Ishikawa (cell line): ENCODE measurements around the gene ZSWIM5.

Source experiments
- CEBPB ChIP-seq: IDR thresholded peaks from 2 replicates; pipeline ENCODE4 v1.6.1; 2012
- CREB1 ChIP-seq: IDR thresholded peaks from 2 replicates; pipeline ENCODE4 v1.6.1; 2012; ENCODE audit warnings: low read depth
- EGR1 ChIP-seq: IDR thresholded peaks from 2 replicates; pipeline ENCODE4 v1.6.1; 2012
- EP300 ChIP-seq: IDR thresholded peaks from 2 replicates; pipeline ENCODE4 v1.6.1; 2012; ENCODE audit warnings: borderline replicate concordance
- FOXM1 ChIP-seq: IDR thresholded peaks from 2 replicates; pipeline ENCODE4 v1.6.1; 2012; ENCODE audit warnings: low read depth, borderline replicate concordance
- NFIC ChIP-seq: IDR thresholded peaks from 2 replicates; pipeline ENCODE4 v1.6.1; 2012
- RAD21 ChIP-seq: IDR thresholded peaks from 2 replicates; pipeline ENCODE4 v1.6.1; 2012; ENCODE audit warnings: low read depth
- TAF1 ChIP-seq: IDR thresholded peaks from 2 replicates; pipeline ENCODE4 v1.6.1; 2012; ENCODE audit warnings: low read depth, mild to moderate bottlenecking
- TCF12 ChIP-seq: IDR thresholded peaks from 2 replicates; pipeline ENCODE4 v1.6.1; 2012; ENCODE audit warnings: low read depth
- TEAD4 ChIP-seq: IDR thresholded peaks from 2 replicates; pipeline ENCODE4 v1.6.1; 2012
- USF1 ChIP-seq: IDR thresholded peaks from 2 replicates; pipeline ENCODE4 v1.6.1; 2012
- YY1 ChIP-seq: IDR thresholded peaks from 2 replicates; pipeline ENCODE4 v1.6.1; 2012; ENCODE audit warnings: low read depth
- ZBTB7A ChIP-seq: IDR thresholded peaks from 2 replicates; pipeline ENCODE4 v1.6.1; 2012; ENCODE audit warnings: low read depth
- TF ChIP-seq, protein P1 (sequence below): IDR thresholded peaks from 2 replicates; pipeline ENCODE4 v1.6.1; 2012; ENCODE audit warnings: low read depth, mild to moderate bottlenecking
- TF ChIP-seq, protein P2 (sequence below): IDR thresholded peaks from 2 replicates; pipeline ENCODE4 v1.6.1; 2012

ZSWIM5 gene

DNA sequence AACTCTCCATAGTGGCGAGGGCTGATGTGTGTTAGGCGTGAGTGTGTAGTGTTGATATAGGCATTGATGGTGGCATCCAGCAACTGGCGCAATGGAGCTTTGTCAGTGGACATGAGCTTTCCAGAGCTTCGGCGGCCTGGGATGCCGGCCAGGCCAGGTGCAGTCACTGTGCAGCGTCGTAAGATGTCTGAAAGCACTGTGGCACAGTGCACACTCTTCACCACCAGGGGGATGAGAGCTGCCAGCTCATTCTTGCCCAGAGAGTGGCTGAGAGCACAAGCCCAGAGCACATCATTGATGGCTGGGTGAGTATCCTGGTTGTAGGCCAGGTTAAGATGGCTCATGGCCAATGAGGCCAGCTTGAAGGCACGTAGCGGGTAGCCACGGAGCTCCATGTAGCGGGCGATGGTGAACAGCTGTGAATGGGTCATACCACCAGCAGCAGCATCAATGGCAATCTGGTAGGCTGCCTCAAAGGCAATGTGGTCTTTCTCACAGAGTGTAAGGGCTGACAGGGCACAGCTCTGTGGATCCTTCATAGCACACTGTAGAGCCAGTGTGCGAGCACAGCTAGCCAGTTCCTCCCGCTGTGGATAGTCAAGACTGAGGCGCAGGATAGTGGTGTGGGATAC is 187.7 kb downstream of the ZSWIM5 start:
- no peak for TF ChIP-seq FOXM1
- TF ChIP-seq TEAD4, result no peak
- TF ChIP-seq YY1, result peak; percentile 44; the same call in 1 of the 2 replicates
- no peak for TF ChIP-seq TCF12
- TF ChIP-seq CREB1, result no peak
- no peak for TF ChIP-seq USF1
- TF ChIP-seq, protein P1, sequence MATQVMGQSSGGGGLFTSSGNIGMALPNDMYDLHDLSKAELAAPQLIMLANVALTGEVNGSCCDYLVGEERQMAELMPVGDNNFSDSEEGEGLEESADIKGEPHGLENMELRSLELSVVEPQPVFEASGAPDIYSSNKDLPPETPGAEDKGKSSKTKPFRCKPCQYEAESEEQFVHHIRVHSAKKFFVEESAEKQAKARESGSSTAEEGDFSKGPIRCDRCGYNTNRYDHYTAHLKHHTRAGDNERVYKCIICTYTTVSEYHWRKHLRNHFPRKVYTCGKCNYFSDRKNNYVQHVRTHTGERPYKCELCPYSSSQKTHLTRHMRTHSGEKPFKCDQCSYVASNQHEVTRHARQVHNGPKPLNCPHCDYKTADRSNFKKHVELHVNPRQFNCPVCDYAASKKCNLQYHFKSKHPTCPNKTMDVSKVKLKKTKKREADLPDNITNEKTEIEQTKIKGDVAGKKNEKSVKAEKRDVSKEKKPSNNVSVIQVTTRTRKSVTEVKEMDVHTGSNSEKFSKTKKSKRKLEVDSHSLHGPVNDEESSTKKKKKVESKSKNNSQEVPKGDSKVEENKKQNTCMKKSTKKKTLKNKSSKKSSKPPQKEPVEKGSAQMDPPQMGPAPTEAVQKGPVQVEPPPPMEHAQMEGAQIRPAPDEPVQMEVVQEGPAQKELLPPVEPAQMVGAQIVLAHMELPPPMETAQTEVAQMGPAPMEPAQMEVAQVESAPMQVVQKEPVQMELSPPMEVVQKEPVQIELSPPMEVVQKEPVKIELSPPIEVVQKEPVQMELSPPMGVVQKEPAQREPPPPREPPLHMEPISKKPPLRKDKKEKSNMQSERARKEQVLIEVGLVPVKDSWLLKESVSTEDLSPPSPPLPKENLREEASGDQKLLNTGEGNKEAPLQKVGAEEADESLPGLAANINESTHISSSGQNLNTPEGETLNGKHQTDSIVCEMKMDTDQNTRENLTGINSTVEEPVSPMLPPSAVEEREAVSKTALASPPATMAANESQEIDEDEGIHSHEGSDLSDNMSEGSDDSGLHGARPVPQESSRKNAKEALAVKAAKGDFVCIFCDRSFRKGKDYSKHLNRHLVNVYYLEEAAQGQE, result no peak
- TF ChIP-seq CEBPB, result no peak
- no peak for TF ChIP-seq ZBTB7A
- no peak for TF ChIP-seq EGR1
- TF ChIP-seq, protein P2, sequence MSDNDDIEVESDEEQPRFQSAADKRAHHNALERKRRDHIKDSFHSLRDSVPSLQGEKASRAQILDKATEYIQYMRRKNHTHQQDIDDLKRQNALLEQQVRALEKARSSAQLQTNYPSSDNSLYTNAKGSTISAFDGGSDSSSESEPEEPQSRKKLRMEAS, result no peak
- TF ChIP-seq TAF1, result no peak
- TF ChIP-seq RAD21, result peak; percentile 72

- TF ChIP-seq, protein P2, result no peak
Measured at GRCh38 chr1:45016767-45017166, 189.6 kb downstream of the ZSWIM5 start.

GRCh38 chr1:45016090-45016697 is 190.2 kb downstream of the ZSWIM5 start:
- TF ChIP-seq, protein P2, result no peak
- TF ChIP-seq YY1 (no peak), TCF12 (no peak), USF1 (no peak), EP300 (no peak), NFIC (no peak), FOXM1 (no peak), CEBPB (no peak), RAD21 (no peak), ZBTB7A (no peak), EGR1 (no peak), TAF1 (no peak)

DNA sequence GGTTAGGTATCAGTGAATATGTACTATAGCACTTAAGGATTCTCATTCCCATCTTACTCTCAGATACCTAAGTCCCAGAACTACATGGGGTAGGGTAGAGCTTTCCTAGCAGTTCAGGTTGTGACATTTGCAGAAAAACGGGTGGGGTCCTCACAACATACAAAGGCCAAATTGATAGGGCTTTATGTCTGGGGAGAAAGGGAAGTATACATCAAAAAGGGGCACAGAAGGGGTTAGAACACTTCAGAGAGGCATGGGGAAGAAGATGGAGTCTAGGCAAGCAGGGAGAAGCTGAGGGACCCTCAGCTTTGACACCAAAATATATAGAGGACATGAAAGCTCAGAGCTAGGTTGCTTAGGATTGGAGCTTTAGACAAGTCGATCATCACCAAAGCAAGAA is 190.7 kb downstream of the ZSWIM5 start:
- TF ChIP-seq CEBPB, result no peak
- TF ChIP-seq EGR1, result no peak
- TF ChIP-seq, protein P1, result no peak
- no peak for TF ChIP-seq ZBTB7A
- TF ChIP-seq TAF1, result no peak
- TF ChIP-seq USF1, result no peak

DNA sequence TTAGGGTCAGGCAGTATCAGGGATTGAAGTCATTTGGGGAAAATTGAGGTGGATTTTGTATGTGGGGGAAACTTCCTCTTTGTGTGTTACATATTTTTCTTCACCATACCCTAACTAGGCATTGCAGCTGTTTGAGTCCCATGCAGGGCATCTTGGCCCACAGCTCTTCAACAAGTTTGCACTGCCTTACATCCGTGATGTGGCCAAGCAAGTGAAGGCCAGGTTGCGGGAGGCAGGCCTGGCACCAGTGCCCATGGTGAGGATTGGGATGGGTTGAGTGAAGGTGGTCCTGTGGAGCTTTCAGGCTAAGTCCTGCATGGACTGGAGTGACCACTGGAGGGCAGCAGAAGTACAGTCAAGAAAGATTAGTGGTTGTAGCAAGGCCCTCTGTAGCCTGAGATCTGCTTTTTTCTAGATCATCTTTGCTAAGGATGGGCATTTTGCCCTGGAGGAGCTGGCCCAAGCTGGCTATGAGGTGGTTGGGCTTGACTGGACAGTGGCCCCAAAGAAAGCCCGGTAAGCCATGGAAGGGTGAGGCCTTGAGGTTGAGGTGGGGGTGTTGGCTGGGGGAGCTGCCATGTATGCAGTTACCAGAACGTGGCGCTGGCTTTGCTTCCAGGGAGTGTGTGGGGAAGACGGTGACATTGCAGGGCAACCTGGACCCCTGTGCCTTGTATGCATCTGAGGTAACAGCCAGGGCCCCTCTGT is 191.9 kb downstream of the ZSWIM5 start:
- TF ChIP-seq ZBTB7A, result no peak
- peak; percentile 84 for TF ChIP-seq RAD21
